Measurements from ENCODE around the gene PLCG2.
"Not testable (repeated sequence)": the region's sequence is repeated elsewhere in the genome, so short reads cannot be mapped to it uniquely, and the experiment has no call there.

The PLCG2 gene

DNA sequence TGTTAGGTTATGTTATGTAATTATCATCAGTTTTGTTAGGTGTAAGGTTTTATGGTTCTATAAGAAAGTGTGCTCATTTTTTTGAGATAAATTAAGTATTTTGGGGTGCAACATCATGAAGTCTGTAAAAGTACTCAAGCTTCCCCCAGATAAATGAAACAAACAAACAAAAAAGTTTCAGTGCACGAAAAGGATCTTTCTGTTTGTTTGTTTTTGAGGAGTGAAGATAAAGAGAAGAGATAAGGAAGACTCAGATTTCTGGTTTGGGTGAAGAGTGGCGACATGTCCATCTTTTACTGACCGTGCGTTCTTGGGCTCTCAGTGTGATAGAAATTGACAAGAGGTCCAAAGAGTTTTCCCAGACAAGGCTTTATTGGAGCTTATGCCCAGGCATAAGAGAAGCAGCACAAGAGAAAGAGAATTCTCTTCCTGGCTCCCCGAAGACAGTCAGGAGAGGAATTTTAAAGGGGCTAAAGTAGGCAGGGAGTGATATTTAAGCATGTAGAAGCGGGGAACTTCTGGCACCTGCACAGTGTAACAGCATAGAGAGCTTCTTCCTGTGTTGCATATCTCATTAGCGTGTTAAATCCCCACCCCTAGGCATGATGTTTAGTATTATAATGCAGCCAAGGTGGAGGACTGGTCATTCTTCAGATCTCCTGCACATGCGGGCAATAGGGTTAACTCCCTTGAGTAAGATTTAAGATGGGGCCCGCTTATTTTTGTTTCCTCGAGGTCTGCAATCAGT lies 71.3 kb downstream of the PLCG2 start:
- DNase-seq, result no peak

- no peak for DNase-seq
Observed at GRCh38 chr16:81852347-81852746, 73.3 kb downstream of the PLCG2 start.

- DNase-seq, result no peak
Observed at GRCh38 chr16:81855552-81856153, 76.6 kb downstream of the PLCG2 start.

DNA sequence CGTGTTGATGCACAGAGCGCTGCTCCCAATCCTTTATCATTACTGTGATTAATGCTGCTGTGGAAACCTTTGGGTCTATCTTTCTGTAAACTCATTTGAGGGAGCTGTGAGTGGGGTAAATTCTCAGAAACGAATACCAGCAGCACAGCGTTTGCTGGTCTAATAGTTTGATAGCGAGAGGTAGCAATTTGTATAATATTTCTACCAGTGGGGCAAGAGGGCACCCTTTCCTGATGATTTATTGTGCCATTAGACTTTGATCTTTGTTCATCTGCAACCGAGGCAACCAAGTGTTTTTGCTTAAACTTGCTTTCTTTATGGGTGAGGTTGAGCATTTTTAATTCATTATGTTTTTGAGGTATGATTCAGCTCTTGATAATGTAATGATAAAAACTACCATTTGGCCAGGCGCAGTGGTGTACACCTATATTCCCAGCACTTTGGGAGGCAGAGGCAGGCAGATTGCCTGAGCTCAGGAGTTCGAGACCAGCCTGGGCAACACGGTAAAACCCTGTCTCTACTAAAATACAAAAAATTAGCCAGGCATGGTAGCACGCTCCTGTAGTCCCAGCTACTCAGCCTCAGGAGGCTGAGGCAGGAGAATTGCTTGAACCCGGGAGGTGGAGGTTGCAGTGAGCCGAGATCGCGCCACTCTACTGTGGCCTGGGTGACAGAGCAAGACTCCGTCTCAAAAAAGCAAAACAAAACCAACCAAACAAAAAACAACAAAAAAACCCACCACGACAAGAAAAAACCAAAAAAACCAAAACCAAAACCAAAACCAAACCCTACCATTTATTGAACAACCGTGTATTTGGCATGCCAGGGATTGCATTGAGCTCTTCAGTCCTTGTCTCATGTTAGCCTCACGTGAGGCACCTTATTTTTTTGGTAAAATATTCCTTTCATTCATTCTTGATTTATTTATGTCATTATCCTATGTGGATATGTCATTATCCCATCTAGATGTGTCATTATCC lies 81.5 kb downstream of the PLCG2 start:
- no peak for DNase-seq

DNA sequence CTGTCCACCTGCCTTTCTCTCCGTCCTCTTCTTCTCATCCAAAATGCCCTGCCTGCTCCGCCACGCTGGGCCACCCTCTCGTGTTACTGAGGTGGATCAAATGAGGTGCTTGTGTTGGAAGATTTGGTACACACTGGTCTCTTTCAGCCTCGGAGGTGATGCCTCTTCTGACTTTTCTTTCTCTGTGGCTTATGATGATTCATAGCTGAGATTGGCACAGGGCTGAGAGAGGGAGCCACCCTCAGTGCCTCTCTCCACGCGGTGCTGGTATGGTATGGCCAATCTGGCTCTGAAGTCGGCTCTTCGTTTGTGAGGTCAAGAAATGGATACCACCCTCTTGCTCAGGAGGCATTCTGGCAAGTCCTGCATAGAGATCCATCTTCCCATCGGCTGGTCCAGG lies 82.4 kb downstream of the PLCG2 start:
- DNase-seq, result no peak

GRCh38 chr16:81861915-81862314 lies 82.8 kb downstream of the PLCG2 start:
- no peak for DNase-seq

- peak; percentile 84 for DNase-seq
Observed at GRCh38 chr16:81863630-81864352, 84.7 kb downstream of the PLCG2 start.

DNA sequence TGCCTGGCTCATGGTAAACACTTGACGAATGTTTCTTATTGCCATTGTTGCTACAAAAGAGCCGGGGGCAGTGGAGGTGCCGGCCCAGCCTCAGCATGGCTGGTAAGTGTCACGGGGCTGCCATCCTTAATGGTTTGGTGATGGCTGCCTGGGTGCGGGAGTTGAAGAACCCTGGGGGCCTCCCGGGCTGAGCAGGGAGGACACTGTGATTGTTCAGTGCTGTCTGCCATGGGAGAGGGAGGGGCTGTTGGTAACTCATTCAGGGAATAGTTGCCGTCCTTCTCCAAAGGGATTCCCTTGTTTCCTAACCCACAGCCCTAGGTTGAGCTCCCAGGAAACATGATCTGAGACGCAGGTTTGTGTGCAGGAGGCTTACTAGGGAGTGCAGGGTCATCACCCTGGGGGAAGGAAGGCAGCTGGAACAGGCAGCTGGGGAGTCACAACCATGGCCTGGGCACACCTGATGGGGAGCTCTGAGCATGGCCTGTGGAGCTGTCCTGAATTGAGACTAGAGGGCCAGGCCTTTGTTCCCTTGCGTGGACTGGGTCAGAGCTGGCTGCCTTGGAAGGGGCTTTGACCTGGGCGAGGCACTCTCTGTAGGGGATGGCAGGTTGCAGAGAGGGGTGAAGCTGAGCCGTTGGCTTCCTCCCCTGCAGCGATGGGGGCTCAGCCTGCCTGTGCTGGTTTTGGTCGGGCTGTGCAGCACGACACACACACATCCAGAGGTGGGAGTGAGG lies 85.7 kb downstream of the PLCG2 start:
- no peak for DNase-seq

GRCh38 chr16:81866820-81867440 lies 87.8 kb downstream of the PLCG2 start:
- DNase-seq, result no peak

GRCh38 chr16:81868057-81868748 lies 89.1 kb downstream of the PLCG2 start:
- DNase-seq, result no peak

DNA sequence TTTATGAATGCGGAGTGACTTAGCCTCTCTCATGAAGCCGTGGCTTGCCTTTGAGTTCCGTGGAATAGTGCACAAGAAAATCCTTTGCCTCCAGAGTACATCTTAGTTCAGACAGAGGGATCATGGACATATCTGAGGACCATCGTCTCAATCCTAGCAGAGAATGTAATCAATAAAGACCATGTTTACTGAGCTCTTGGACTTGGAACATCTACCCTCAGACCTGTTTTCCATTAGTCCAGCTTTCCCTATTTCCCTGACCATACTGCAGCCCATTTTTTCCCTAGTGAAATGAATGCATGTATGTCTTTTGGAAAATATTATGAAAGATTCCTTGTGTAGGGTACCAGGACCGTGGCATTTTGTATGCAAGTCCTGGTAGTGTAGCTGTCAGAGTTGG lies 90.2 kb downstream of the PLCG2 start:
- DNase-seq, result no peak

DNA sequence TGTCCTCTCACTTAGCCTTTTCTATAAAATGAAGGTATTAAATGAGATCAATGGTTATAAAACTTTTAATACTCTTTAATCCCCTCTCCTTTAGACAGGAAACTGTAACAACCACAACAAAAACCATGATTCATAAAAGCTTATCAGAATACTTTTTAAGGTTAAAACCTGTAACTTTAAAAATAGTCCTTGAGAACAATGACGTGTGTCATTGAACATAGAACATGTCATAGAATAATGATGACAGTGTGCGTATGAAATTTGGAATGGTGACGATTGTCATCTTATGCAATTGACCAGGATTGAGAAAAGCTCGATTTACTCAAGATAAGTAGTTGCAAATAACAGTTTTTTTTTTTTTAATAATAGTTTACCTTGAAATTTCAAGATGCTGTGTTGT lies 94.1 kb downstream of the PLCG2 start:
- DNase-seq, result no peak

DNA sequence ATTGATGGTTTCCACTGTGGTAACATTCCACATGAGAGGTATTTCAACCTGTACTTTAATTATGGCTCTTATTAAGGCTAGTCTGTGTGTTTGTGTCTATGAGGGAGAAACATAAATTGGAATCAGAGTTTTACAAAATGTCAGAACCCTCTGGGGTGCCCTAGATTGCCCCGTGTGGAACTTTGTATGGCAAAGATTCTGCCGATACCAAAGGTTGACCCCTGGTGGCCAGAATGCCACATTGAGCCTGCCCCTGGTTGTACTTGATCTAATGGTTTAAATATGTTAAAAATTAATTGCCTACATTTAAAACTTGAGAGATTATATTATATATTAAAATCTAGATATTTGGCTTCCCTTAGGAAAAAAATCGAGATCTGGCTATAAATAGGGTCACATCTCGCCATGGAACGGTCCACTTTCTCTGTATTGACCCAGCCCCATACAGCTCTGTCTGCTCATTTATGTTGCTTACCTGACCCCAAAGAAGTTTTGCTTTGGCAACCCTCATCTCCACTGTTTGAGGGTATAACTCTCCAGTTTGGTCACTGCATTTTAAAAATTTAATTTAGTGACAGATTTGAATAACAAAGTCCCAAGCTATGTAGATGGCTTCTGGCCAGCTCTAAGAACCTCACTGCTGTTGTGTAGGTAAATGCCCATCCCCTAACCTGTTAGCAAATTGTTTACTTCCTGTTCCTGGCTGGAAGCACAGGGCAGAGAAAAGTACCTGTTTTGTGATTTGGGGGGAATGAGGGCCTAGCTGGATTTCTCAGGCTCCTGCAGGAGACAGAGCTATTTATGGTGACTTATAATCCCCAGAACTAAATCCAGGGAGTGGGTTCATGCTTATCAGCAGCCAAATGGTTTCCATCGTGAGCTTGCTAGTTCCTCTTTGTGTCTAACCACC lies 95.0 kb downstream of the PLCG2 start:
- no peak for DNase-seq

DNA sequence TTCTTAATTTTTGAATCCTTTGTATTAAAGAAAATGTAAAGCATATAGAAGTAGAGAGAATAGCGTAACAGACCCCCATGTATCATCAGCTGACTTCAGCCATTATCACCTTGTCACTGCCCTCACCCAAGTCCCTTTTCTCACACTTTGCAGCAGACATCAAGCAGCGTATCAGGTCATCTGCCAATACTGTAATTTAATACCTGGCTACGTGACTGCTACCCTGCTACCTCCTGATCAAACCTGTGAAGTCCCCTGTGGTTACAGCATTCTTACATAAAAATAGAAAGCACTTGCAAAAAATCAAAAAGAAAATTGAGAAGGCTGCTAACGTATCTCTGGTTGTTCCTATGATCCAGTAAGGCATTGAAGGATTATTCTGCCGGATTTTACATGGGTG lies 96.4 kb downstream of the PLCG2 start:
- DNase-seq, result no peak

GRCh38 chr16:81876273-81876900 lies 97.3 kb downstream of the PLCG2 start:
- DNase-seq, result no peak

- DNase-seq, result not testable (repeated sequence)
Observed at GRCh38 chr16:81877490-81877889, 98.4 kb downstream of the PLCG2 start.

- no peak for DNase-seq
Observed at GRCh38 chr16:81878529-81878928, 99.4 kb downstream of the PLCG2 start.

DNA sequence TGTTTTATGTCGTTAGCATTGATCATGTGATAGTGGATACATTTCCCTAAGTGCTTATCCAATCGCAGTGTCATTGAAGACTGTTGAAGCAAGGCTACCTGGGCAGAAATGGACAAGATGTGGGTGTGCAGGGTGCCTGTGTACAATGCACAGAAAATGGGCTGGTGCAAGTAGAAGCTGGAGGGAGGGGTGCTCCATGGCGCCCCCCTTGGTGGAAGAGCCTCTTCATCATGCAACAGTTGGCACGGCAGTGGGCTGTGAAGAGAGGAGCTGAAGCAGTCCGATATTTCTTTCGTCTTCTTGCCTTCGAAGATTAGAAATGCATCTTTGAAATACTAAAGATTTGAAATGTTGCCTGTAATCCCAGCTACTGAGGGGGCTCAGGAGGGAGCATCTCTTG lies 100.5 kb downstream of the PLCG2 start:
- no peak for DNase-seq

- DNase-seq, result no peak
Observed at GRCh38 chr16:81880816-81881215, 101.7 kb downstream of the PLCG2 start.

All from NCI-H526 treated with DMSO at 0.1 percent for 48 hours (cell line).